Stomach (tissue), 4 donors: ENCODE results near the gene PTPRC.

Source experiments
- POLR2A ChIP-seq, 4 donors: fragments of 450-650 bp; IDR thresholded peaks; one replicate each; pipeline ENCODE4 v1.6.1; 2016; ENCODE audit warnings: antibody characterized with exemption in 4 of 4, control low read depth in 2 of 4, mild to moderate bottlenecking in 1 of 4, moderate library complexity in 1 of 4
- POLR2AphosphoS5 ChIP-seq, 3 donors: sonication (generic); formaldehyde crosslinking; IDR thresholded peaks; one replicate each; pipeline ENCODE4 v1.6.1; 2016; ENCODE audit warnings: antibody characterized with exemption in 3 of 3

- TF ChIP-seq POLR2A (IDR thresholded peaks at IDR 0.05) (no peak), POLR2AphosphoS5 (IDR thresholded peaks at IDR 0.05) (no peak)
Measured at GRCh38 chr1:198756470-198756869, 117.6 kb downstream of the PTPRC start.
